Inflammatory macrophage treated with lipopolysaccharide for 4 hours (primary cell): ENCODE data around the gene WDR77.

Experiments
- DNase-seq: peaks from one replicate; pipeline ENCODE4 v3.0.0-alpha.2; 2020

The WDR77 gene

GRCh38 chr1:111448918-111449702 is at the start of gene WDR77, which contains the start of gene ATP5PB:
Gene WDR77 (minus strand): TSS chr1:111449256. CDS start chr1:111449169, 87 bp downstream.
Gene ATP5PB (plus strand): TSS chr1:111449464. CDS start chr1:111449542, 78 bp downstream.
- DNase-seq = peak; percentile 100

GRCh38 chr1:111497592-111497991 is 48.5 kb upstream of the WDR77 start:
- peak; percentile 68 for DNase-seq

- peak; percentile 36 for DNase-seq
These were observed 47.3 kb upstream of the WDR77 start for GRCh38 chr1:111496398-111496797.

GRCh38 chr1:111491070-111491469 is 42.0 kb upstream of the WDR77 start:
- DNase-seq = no peak

GRCh38 chr1:111490220-111490619 is 41.2 kb upstream of the WDR77 start:
- no peak for DNase-seq

GRCh38 chr1:111489604-111490003 is 40.5 kb upstream of the WDR77 start:
- DNase-seq = peak; percentile 68

DNA sequence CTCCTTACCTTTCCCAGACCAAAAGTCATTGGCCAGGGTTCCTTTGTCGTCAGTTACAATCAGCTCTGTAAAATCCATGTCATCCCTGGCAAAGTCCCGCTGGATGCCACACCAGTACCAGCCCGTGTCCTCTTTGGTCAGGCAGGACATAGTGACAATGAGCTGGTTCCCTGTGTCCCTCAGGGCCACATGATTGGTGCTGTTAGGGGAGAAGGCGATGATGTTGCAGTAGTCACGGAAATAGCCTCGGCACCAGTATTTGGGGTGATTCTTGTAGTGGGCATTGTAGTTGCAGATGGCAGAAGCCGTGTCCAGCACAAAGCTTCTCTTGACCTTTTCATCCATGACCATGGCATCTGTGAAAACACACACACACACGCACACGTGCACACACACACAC is 39.6 kb upstream of the WDR77 start:
- DNase-seq = no peak

DNA sequence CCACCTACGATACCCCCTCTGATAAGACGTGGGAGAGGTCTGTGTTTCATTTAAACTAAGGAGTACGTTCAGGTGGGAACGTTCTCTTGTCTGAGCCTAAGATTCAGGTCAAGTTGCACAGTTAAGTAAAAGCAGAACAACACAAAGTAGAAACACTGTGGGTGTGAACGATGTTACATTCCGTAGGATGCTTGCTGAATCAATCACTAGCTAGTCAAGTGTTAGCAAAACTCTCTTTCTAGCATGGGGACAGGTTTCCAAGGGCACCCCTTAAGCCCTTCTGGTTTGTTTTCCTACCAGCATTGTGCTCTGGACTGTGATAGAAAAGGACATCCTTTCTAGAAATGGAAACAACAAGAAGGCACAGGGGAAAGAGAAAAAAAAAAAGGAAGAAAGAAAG is 38.1 kb upstream of the WDR77 start:
- DNase-seq = peak; percentile 39

DNA sequence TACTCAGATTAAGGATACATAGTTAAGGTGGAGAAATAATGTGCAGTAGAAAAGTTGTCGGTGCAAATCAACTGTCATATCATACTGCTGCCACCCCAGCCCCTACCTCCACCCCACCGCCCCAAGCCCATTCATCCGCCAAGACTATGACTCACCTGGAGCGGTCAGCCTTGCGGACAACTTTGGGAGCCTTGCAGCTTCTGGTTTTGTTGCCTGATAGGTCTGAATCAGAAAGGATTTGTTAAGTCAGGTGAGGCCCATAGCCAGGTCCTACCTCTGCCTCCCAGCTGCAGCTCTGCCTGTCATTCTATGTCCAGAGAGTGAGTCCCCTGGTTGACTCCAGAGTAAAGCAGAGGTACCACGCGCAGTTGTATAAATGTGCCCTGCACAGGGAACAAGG is 37.4 kb upstream of the WDR77 start:
- DNase-seq = no peak

- DNase-seq = no peak
These were observed 35.5 kb upstream of the WDR77 start for GRCh38 chr1:111484391-111485026.

DNA sequence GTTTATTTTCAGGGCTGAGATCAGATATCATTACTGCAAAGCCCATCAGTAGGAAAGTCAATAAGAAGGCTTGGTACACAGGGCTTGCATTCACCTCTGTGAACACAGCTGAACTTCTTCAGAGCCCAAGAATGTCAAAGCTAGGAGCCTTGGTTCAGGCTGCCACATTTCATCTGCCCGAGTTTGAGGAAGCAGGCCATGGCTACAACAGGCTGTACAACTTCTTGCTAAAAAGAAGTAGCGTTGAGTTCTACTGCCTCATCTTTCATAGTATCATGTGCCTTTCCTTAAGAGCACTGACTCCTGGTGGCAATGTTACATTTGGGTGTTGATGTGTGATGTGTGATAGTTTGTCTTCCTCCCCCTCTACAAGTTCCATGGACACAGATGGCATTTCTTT is 34.8 kb upstream of the WDR77 start:
- DNase-seq = peak; percentile 40

- no peak for DNase-seq
These were observed 34.1 kb upstream of the WDR77 start for GRCh38 chr1:111483166-111483565.

GRCh38 chr1:111481387-111482221 is 32.5 kb upstream of the WDR77 start:
- DNase-seq = peak; percentile 73

- DNase-seq = peak; percentile 56
These were observed 31.6 kb upstream of the WDR77 start for GRCh38 chr1:111480674-111481073.

DNA sequence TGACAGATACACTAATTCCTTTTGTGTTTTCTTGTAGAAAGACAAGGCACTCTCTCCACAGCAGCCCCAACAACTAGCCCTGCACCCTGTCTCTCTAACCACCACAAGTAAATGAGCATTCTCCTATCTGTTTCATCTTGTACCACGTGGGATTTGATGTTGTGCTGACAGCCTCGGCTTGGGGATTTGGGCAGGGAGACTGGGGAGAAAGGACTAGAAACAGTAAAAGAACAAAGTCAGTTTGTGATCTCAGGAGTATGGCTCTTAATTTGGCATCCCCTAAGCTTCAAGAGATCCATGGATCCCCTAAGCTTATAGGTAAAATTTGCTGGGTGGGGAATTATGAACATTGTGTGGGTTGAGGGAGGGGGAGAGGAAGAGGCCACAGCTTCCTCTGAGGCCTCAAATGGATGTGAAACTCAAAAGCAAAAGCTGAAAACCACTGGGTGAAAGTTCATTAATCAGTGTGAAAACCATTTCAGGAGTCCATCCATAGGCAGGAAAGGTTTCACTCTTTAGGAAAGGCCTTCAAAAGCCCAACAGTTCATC is 27.8 kb upstream of the WDR77 start:
- peak; percentile 75 for DNase-seq

GRCh38 chr1:111476214-111476613 is 27.2 kb upstream of the WDR77 start:
- DNase-seq = no peak

DNA sequence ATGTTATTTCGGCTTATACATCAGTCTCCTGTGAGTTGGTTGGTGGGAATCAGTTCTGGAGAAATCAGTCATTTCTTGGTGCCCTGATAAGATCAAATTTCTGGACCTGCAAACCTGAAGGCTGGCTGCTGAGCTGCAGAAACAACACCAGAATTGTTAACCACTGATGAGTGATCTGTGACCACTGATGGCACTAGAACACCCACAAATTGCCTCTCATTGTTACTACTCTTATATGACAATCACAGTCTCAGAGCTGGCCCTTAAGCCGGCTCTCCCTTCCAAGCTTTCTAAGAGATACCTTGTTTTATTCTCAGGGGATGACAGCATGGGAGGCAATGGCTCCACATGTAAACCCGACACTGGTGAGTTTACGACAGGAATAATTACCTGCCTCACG is 26.6 kb upstream of the WDR77 start:
- no peak for DNase-seq

DNA sequence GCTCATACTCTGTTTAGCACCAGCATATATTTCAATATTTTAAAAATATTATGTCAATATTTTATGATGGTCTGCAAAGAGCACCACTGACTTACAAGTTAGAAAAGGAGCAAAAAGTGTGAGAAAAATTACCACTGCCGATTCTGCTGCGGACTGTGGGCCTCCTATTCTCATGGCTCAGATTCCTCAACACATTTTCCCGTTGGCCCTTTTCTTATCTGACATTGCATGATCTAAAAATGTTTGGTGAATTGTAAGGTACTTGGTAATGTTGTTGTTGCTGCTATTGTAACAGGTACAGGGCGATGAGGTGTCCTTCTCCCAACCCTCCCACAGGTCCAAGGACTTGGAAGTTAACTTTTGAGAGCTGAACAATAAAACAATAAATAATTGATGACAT is 25.5 kb upstream of the WDR77 start:
- no peak for DNase-seq

GRCh38 chr1:111474106-111474505 is 25.1 kb upstream of the WDR77 start:
- no peak for DNase-seq

DNA sequence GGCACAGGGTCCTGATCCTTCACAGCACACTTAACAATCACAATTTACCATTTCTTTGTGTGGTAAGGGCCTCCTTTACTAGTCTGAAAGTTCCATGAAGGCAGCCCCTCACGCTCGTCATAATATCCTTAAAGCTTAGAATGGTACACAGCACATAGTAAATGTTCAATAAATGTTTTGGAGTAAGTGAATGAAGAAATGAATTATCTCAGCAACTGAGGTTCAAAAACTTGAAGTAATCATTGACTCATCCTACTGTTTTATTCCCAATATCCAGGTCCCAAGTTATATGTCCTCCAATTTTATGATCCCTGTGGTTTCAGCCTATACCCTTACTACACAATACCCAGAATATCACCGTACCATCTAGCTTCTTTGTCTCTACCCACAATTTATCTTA is 22.5 kb upstream of the WDR77 start:
- no peak for DNase-seq

DNA sequence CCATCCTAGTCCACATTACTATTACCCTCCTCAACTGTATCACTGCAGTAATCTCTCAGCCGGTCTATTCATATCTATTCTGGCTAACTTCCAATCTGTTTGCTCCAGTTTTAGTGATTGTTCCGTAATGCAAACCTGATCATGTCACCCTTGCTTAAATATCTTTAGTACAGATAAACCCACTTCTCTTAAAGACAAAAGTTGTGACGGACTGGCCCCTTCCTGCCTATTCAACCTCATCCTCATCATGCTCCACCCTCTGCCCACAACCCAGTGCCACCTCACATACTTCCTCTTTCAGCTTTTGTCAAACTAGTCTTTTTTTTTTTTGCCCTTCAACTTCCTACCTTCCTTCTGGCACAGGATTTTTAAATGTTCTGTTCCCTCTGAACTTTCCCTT is 22.0 kb upstream of the WDR77 start:
- peak; percentile 95 for DNase-seq

DNA sequence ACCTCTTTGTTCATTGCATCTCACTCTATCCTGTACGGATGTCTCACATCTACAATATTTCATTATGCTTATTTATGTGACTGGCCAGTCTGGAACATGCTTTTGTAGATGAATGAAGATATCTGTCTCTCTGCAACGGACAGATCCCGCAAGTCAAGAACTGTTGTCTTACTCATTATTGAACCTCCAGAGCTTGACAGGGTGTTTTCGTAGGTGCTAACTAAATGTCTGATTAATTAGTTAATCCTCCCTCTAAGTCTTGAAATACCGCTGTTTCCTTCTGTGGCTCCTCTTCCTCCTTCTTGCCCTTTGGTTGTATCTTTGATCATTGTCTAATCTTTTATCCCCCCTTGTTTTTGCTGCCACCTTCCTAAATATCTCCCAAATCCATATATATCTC is 21.5 kb upstream of the WDR77 start:
- no peak for DNase-seq

DNA sequence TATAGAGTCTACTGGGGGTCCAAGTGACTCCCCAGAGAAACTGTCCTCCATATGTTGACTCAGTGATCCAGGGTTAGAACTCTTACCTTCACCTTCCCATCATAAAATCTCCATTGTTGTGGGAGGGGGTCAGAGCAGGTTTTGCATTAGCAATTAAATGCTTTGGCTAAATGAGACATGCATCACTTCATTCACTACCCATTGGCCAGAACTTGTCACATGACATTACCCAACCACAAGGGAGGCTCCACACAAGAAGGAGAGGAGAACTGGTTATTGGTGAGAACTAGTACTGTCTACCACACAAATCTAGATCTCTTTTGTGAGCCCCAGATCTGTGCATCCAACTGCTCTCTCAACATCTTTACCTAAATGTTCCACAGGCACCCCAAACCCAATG is 20.5 kb upstream of the WDR77 start:
- DNase-seq = no peak
